GM18868 (cell line): ENCODE results near the gene CCDC27.

Experiments used
- ATAC-seq: cut with Tn5 transposase; IDR thresholded peaks from one replicate; pipeline ENCODE4 v1.9.1; 2021; ENCODE audit warnings: mild to moderate bottlenecking, moderate library complexity; ENCODE audit not compliant: unreplicated experiment

Gene CCDC27

DNA sequence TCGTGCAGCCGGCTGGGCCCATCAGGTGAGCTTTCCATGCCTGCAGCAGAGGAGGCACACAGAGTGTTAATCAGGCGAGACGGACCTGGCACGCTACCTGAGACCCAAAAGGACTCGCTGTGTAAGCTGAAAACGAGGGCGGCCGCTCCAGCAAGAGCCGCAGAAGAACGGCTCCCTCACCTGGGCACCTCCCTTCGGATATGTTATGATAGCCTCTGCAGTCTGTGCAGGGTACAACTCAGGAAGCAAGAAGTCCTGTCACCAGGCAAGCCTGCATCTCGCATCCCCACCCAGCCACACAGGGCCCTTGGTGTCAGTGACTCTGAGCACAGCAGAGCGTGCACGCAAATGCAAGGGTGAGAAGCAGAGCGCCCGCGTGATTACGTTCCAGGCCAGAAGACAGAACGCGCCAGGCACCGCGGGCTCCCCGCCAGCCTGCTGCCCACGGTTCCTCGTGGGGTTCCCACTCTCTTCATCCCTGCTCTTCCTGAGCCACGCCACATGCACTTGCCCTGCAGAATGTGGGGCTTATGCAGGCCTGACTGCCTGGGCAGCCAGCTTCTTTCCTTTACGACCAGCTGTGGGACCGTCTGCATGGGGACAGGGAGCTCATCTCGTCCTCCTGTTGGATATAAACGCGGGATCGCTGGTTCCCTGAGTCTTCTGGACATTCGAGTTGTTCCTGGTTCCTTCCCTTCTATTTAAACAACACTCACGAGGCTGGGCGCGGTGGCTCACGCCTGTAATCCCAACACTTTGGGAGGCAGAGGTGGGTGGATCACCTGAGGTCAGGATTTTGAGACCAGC, 64.3 kb downstream of the CCDC27 start:
- no peak for ATAC-seq

DNA sequence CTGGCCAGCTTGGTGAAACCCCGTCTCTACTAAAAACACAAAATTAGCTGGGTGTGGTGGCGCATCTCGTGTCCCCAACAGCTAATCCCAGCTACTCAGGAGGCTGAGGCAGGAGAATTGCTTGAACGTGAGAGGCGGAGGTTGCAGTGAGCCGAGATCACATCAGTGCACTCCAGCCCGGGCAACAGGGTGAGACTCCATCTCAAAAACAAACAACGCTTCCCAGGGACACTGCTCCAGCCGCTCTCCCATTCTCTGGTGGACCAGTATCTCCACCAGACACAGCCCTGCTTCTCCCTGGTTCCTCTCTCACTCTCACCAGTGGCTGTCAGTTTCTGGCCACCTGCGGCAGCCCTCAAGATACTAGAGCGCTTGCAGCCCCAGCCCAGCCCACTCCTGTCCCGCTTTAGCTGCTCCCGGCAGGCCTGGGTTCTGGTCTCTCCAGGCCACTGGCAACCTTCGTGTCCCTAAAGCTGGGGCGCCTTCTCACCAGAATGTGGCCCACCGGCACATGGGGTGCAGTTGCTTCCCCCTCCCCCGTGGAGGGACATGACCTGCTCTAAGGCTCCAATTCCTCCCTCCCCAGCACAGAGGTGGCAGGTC, 65.0 kb downstream of the CCDC27 start:
- no peak for ATAC-seq

- ATAC-seq = no peak
Observed at GRCh38 chr1:3817821-3818597, 65.8 kb downstream of the CCDC27 start.

DNA sequence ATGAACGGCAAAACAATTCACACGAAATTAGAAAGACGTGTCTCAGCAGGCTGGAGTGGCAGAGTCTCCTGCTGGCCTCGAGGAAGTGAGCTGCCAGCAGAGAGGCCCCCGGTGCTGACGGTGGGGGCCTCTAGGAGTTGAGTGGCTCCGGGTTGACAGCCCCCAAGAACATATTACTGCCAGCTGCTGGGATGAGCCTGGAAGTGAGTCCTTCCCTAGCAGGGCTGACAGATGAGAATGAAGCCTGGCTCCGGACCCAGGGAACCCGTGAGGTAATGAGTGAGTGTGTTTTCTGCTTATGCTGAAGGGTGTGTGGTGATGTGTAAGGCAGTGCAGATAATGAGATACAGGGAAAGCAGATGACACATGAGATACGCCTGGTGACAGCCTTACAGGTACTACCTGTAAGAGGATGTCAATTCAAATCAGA, 67.5 kb downstream of the CCDC27 start:
- no peak for ATAC-seq

DNA sequence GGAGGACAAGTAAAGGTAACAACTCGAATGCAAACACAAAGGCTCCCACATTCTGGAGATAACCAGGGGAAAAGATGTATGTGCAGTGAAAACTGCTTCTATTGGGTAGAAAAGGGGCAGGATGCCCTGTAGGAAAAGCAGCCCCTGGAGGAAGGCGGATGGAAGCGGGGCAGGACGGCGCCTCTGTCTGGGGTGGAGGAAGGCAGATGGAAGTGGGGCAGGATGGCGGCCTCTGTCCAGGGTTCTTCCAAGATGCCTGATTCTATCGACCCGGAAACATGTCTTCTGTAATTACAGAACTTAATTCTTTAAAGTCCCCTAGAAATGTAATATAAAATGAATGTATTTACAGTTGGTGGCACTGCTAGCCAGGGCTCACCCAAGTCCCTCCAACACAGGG, 68.1 kb downstream of the CCDC27 start:
- ATAC-seq = no peak

GRCh38 chr1:3821004-3821403, 68.8 kb downstream of the CCDC27 start:
- ATAC-seq = no peak
